MM.1S (cell line): ENCODE measurements around the gene RPH3AL.

Experiments
- EZH2 ChIP-seq: fragments of 300-600 bp; sonication (generic); optimal IDR thresholded peaks from 2 replicates; pipeline ENCODE3; 2017; ENCODE audit warnings: low read depth, mild to moderate bottlenecking, antibody characterized with exemption, low read length, mixed read lengths
- EZH2phosphoT487 ChIP-seq: fragments of 300-600 bp; sonication (generic); IDR thresholded peaks from 2 replicates; pipeline ENCODE4 v1.6.1; 2018; ENCODE audit warnings: antibody characterized with exemption, low read length
- TF ChIP-seq, protein P1 (sequence below): fragments of 300-600 bp; sonication (generic); IDR thresholded peaks from 2 replicates; pipeline ENCODE4 v1.5.1; 2016; ENCODE audit warnings: antibody characterized with exemption, low read length, mixed read lengths

DNA sequence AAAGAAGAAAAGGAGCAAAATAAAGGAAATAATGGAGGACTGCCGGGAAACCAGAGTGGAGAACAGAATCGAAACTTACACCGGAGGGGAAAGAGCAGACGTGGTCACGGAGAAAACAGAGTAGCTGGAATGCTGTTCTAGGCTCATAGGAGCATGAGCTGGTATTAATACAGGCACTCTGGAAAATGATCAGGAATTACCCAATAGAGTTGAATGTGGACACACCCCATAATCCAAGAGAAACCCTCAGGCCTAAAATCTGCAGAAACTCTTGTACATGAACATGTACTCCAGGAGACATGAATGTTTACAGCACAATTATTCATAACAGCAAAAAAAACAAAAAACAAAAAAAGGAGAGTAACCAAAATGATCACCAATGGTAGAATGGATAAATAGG is 77.7 kb downstream of the RPH3AL start:
- TF ChIP-seq, protein P1, sequence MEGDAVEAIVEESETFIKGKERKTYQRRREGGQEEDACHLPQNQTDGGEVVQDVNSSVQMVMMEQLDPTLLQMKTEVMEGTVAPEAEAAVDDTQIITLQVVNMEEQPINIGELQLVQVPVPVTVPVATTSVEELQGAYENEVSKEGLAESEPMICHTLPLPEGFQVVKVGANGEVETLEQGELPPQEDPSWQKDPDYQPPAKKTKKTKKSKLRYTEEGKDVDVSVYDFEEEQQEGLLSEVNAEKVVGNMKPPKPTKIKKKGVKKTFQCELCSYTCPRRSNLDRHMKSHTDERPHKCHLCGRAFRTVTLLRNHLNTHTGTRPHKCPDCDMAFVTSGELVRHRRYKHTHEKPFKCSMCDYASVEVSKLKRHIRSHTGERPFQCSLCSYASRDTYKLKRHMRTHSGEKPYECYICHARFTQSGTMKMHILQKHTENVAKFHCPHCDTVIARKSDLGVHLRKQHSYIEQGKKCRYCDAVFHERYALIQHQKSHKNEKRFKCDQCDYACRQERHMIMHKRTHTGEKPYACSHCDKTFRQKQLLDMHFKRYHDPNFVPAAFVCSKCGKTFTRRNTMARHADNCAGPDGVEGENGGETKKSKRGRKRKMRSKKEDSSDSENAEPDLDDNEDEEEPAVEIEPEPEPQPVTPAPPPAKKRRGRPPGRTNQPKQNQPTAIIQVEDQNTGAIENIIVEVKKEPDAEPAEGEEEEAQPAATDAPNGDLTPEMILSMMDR = no peak
- no peak for TF ChIP-seq EZH2
- TF ChIP-seq EZH2phosphoT487 = no peak
